Osteocyte (in vitro differentiated cells): ENCODE results near the gene RNGTT. TPM values are rescaled to one million over a fixed set of nuclear protein-coding genes. Genes with fewer than 3 reads are reported as not detected.
A peak's percentile ranks its signal among the peaks of the same experiment; 100 is the strongest.

ENCODE experiments used
- DNase-seq: peaks from one replicate; pipeline ENCODE4 v3.0.0; 2021; ENCODE audit warnings: mixed read lengths; ENCODE audit not compliant: unreplicated experiment; ENCODE audit errors: extremely low spot score
- H3K27ac Mint-ChIP-seq: one replicate; pipeline ENCODE4 v1.8.0; 2021; ENCODE audit warnings: mild to moderate bottlenecking, mixed read lengths; ENCODE audit not compliant: unreplicated experiment
- H3K27me3 Mint-ChIP-seq: one replicate; pipeline ENCODE4 v1.8.0; 2021; ENCODE audit warnings: mixed read lengths; ENCODE audit not compliant: unreplicated experiment
- H3K36me3 Mint-ChIP-seq: one replicate; pipeline ENCODE4 v1.8.0; 2021; ENCODE audit warnings: mixed read lengths; ENCODE audit not compliant: unreplicated experiment
- H3K4me1 Mint-ChIP-seq: one replicate; pipeline ENCODE4 v1.8.0; 2021; ENCODE audit warnings: mixed read lengths; ENCODE audit not compliant: unreplicated experiment
- H3K4me3 Mint-ChIP-seq: one replicate; pipeline ENCODE4 v1.8.0; 2021; ENCODE audit warnings: mild to moderate bottlenecking, moderate library complexity, mixed read lengths; ENCODE audit not compliant: unreplicated experiment
- H3K9me3 Mint-ChIP-seq: one replicate; pipeline ENCODE4 v1.8.0; 2021; ENCODE audit warnings: mixed read lengths; ENCODE audit not compliant: unreplicated experiment
- total RNA-seq: library from RNA; stranded (reverse); gene quantifications from 2 replicates; pipeline ENCODE4 v1.2.1, GENCODE V29; 2021
- TF ChIP-seq, protein P1 (sequence below): fragments of 200-600 bp; sonication (generic); IDR thresholded peaks from 2 replicates; pipeline ENCODE4 v1.5.0; 2021; ENCODE audit warnings: antibody characterized with exemption, mild to moderate bottlenecking, moderate library complexity

The RNGTT gene
- total RNA-seq, 1 donor from 2014 or later: 12.7 TPM

DNA sequence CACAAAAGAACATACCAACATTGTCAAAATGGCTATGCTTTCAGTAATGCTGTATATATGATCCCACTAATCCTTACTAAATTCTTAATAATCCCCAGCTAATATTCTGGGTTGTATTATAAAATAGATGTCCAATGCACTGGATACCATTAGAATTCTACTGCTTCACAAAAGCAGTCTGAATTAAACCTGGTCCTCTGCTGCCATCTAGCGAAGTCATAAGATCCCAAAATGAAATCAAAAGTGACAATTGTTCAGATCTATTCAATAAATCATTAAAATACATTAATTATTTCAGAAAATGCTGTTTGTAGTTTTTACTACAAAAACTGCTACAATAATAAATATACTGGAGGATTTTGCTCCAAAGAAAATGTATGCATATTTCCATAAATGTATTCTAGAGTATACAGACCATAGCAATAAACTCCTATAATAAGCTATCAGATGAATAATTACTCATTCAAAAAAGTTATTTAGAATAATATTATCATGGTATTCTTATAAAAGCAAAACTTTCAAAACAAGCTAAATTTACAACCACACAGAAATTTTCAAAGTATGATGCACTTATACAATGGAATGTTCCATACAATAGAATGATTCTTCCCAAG, 92.6 kb downstream of the RNGTT start:
- no peak for DNase-seq
- H3K9me3 Mint-ChIP-seq: no peaks in the 10 kb centered on the region

DNA sequence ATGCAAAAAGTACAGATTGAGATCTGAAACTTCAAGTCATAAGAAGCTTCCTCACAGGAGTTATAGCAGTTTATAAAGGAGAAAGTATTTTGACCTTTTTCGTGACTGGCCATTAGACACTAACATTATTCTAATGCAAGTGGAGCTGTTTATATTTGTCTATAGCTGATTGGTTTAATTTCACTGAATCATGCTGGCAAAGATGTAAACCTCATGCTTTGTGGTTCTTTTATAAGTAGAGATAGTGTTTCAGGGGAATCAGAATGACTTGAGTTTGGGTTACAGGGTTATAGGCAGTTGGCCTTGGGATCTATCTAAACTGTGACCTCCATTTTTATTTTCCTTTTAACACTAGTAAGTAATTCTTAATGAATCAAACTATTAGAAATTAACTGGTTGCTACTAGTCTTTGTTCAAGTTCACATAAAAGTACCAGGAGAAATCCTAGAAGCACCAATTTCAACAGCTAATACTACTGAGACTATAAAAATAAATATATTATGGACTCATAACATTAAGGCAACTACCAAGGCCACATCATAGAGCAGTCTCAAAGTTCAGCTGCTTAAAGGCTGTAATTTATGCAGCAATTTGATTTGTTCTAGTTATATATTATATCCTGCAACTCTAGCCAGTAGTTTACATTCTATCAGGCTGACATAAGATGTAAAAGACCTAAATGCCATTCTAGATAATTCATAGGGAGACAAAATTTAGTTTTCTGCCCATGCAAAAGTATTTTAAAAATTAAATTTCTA, 94.0 kb downstream of the RNGTT start:
- no peaks in the 10 kb centered on the region for H3K9me3 Mint-ChIP-seq
- TF ChIP-seq, protein P1, sequence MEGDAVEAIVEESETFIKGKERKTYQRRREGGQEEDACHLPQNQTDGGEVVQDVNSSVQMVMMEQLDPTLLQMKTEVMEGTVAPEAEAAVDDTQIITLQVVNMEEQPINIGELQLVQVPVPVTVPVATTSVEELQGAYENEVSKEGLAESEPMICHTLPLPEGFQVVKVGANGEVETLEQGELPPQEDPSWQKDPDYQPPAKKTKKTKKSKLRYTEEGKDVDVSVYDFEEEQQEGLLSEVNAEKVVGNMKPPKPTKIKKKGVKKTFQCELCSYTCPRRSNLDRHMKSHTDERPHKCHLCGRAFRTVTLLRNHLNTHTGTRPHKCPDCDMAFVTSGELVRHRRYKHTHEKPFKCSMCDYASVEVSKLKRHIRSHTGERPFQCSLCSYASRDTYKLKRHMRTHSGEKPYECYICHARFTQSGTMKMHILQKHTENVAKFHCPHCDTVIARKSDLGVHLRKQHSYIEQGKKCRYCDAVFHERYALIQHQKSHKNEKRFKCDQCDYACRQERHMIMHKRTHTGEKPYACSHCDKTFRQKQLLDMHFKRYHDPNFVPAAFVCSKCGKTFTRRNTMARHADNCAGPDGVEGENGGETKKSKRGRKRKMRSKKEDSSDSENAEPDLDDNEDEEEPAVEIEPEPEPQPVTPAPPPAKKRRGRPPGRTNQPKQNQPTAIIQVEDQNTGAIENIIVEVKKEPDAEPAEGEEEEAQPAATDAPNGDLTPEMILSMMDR: no peak
- peaks cover 29% of the 10 kb centered on the region for H3K4me1 Mint-ChIP-seq
- no peaks in the 10 kb centered on the region for H3K27me3 Mint-ChIP-seq
- no peak for DNase-seq
- H3K27ac Mint-ChIP-seq: peak overlapping the region; percentile 45
- H3K4me3 Mint-ChIP-seq: no peak overlapping the region
- H3K36me3 Mint-ChIP-seq: no peaks in the 10 kb centered on the region

More for the DNA sequence above, 92.6 kb downstream of the RNGTT start:
- H3K36me3 Mint-ChIP-seq: no peaks in the 10 kb centered on the region
- TF ChIP-seq, protein P1: peak; percentile 76
- no peaks in the 10 kb centered on the region for H3K27me3 Mint-ChIP-seq
- H3K27ac Mint-ChIP-seq: no peak overlapping the region
- peaks cover 28% of the 10 kb centered on the region for H3K4me1 Mint-ChIP-seq
- H3K4me3 Mint-ChIP-seq: no peak overlapping the region

DNA sequence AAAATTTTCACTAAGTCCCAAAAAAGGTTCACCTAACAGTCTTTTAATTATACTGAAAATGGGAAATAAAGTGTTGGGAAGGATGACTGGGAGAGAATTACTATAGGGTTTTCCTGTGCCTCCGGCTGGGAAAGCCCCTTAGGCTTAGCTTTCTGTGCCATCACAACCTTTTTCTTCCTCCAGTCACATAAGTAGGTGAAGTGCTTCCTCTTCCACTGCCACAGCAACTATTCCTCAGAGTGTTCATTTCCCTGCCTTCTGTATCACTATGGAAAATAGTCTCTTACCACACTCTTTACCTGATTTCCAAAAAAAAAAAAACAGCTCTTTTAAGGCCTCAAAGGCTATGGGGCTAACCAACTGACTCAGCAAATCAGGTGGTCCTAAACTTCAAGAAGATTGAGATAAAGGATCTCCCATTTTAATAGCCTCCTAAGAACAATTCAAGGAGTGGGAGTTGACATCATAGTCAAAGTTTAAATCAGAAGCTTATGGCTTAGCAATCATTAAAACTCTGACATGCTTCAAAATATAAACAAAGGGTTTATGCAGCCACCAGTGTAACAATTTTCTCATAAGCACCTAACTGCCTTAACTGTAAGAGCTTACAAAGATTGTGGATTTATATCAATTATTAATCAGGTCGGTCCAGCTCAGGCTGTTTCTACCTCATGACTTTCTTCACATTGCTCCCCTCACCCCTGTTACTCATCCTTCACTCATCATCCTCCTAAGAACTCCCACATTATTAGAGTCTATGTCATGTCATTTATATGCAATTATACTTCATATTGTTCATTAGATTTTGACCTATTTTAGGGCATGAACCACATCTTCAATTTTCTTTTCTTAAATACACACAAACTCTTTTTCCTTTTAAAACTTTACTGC, 95.3 kb downstream of the RNGTT start:
- TF ChIP-seq, protein P1: no peak
- H3K27me3 Mint-ChIP-seq: no peaks in the 10 kb centered on the region
- DNase-seq: no peak
- no peaks in the 10 kb centered on the region for H3K9me3 Mint-ChIP-seq
- peak overlapping the region; percentile 81 for H3K27ac Mint-ChIP-seq
- no peaks in the 10 kb centered on the region for H3K36me3 Mint-ChIP-seq
- peaks cover 30% of the 10 kb centered on the region for H3K4me1 Mint-ChIP-seq
- H3K4me3 Mint-ChIP-seq: peak overlapping the region; percentile 16

DNA sequence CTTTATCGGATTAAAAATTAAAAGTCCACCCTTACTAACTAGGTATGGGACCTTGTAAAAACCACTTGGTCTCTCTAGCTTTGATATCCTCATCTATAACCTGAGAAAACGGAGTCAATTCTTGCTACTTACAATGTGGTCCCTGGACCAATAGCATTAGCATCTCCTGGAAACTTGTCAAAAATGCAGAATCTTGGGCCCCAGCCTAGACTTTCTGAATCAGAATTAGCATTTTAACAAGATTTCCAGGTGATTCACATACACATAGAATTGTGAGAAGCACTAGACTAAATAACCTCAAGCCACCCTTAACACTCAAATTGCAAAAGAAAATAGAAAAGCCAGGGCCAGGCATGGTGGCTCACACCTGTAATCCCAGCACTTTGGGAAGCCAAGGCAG, 96.6 kb downstream of the RNGTT start:
- DNase-seq: no peak
- TF ChIP-seq, protein P1: no peak
- no peaks in the 10 kb centered on the region for H3K27me3 Mint-ChIP-seq

More for the DNA sequence above, 96.6 kb downstream of the RNGTT start:
- Mint-ChIP-seq H3K9me3 (no peaks in the 10 kb centered on the region), H3K4me3 (no peak overlapping the region), H3K27ac (peak overlapping the region; percentile 40), H3K4me1 (peaks cover 30% of the 10 kb centered on the region), H3K36me3 (peaks cover 3% of the 10 kb centered on the region)
